RWPE2 (cell line): Measurements from ENCODE around the gene DGKI.

ENCODE experiments used
- ATAC-seq: fragments of 200-7000 bp; cut with Tn5 transposase; 3 replicates; pipeline ENCODE4 v1.9.1; 2021; ENCODE audit warnings: low read depth
- DNase-seq: peaks from one replicate; pipeline ENCODE4 v3.0.0-alpha.2; 2020; ENCODE audit warnings: low spot score
- H3K27ac ChIP-seq: fragments of 450-650 bp; 2 replicates; pipeline ENCODE4 v1.5.1; 2017; ENCODE audit warnings: mild to moderate bottlenecking; ENCODE audit not compliant: poor library complexity, severe bottlenecking
- H3K27me3 ChIP-seq: fragments of 250-450 bp; sonication (Bioruptor Pico); 2 replicates; pipeline ENCODE4 v1.5.1; 2021; ENCODE audit warnings: mild to moderate bottlenecking, moderate library complexity; ENCODE audit not compliant: insufficient read depth, poor library complexity, severe bottlenecking
- H3K36me3 ChIP-seq: fragments of 250-450 bp; sonication (Bioruptor Pico); 2 replicates; pipeline ENCODE4 v1.5.1; 2020; ENCODE audit warnings: low read depth, mild to moderate bottlenecking, moderate library complexity
- H3K4me1 ChIP-seq: fragments of 250-450 bp; sonication (Bioruptor Pico); 2 replicates; pipeline ENCODE4 v1.5.1; 2021; ENCODE audit warnings: mild to moderate bottlenecking, moderate library complexity; ENCODE audit not compliant: insufficient read depth, poor library complexity, severe bottlenecking
- H3K4me3 ChIP-seq: fragments of 250-450 bp; sonication (Bioruptor Pico); 2 replicates; pipeline ENCODE4 v1.5.1; 2021; ENCODE audit warnings: mild to moderate bottlenecking, moderate library complexity; ENCODE audit not compliant: severe bottlenecking
- H3K9me3 ChIP-seq: fragments of 250-450 bp; sonication (Bioruptor Pico); 2 replicates; pipeline ENCODE4 v1.5.1; 2021; ENCODE audit warnings: mild to moderate bottlenecking, moderate library complexity; ENCODE audit not compliant: severe bottlenecking
- TF ChIP-seq, protein P1 (sequence below): fragments of 450-650 bp; IDR thresholded peaks from one replicate; pipeline ENCODE4 v1.5.1; 2017; ENCODE audit warnings: mild to moderate bottlenecking, moderate library complexity; ENCODE audit not compliant: poor library complexity, severe bottlenecking

DGKI gene

DNA sequence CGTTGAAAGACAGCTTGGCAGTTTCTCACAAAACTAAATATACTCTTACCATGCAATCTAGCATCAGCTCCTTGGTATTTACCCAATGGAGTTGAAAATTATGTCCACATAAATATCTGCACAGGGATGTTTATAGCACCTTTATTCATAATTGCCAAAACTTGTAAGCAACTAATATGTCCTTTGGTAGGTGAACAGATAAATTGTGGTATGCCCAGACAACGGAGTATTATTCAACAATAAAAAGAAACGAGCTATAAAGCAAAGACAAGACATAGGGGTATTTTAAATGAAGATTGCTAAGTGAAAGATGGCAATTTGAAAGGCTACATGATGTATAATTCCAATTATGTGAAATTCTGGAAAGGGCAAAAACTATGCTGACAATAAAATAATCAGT, 340.7 kb downstream of the DGKI start:
- ATAC-seq (no peak), DNase-seq (no peak)
- Histone ChIP-seq H3K4me3 (no peak overlapping the region), H3K4me1 (peaks cover 9% of the 10 kb centered on the region), H3K27ac (no peak overlapping the region), H3K27me3 (no peaks in the 10 kb centered on the region), H3K9me3 (no peaks in the 10 kb centered on the region), H3K36me3 (no peaks in the 10 kb centered on the region)
- TF ChIP-seq, protein P1, sequence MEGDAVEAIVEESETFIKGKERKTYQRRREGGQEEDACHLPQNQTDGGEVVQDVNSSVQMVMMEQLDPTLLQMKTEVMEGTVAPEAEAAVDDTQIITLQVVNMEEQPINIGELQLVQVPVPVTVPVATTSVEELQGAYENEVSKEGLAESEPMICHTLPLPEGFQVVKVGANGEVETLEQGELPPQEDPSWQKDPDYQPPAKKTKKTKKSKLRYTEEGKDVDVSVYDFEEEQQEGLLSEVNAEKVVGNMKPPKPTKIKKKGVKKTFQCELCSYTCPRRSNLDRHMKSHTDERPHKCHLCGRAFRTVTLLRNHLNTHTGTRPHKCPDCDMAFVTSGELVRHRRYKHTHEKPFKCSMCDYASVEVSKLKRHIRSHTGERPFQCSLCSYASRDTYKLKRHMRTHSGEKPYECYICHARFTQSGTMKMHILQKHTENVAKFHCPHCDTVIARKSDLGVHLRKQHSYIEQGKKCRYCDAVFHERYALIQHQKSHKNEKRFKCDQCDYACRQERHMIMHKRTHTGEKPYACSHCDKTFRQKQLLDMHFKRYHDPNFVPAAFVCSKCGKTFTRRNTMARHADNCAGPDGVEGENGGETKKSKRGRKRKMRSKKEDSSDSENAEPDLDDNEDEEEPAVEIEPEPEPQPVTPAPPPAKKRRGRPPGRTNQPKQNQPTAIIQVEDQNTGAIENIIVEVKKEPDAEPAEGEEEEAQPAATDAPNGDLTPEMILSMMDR = no peak

DNA sequence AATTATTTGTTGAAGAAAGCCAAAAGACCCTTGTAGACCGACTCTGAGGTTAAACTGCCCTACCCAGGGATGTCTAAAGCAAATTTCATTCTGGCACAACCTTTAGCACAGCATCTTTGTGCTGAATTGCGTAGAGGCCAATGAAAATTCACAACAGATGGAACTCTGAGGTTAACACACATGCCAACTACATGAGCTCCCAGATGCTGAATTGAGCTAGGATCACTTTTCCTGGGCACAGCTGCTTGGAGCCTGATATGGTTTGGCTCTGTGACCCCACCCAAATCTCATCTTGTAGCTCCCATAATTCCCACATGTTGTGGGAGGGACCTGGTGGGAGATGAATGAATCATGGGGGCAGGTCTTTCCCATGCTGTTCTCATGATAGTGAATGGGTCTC, 345.2 kb downstream of the DGKI start:
- no peak for ATAC-seq
- TF ChIP-seq, protein P1 = no peak
- Histone ChIP-seq H3K9me3 (no peaks in the 10 kb centered on the region), H3K27me3 (no peaks in the 10 kb centered on the region), H3K36me3 (no peaks in the 10 kb centered on the region), H3K27ac (no peak overlapping the region), H3K4me3 (no peak overlapping the region), H3K4me1 (no peaks in the 10 kb centered on the region)
- DNase-seq = no peak

DNA sequence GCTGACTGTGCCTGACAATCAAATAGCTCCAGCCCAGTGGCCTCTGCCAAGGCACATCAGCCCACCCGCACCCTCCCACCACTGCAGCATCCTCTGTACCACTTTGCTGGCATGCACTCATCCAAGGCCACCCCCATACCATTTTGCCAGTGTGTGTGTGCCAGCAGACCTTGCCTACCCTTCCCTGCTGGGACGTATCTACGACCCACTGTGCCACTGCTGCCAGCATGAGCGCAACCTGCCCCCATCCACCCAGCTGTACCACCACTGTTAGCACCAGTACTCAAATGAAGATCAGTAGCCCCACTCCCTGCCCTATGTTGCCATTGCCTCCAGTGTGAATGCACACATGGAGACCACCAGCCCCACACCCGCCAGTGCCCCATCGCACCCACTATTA, 353.9 kb downstream of the DGKI start:
- Histone ChIP-seq H3K9me3 (no peaks in the 10 kb centered on the region), H3K27me3 (no peaks in the 10 kb centered on the region), H3K4me3 (no peak overlapping the region), H3K27ac (no peak overlapping the region), H3K36me3 (no peaks in the 10 kb centered on the region), H3K4me1 (no peaks in the 10 kb centered on the region)
- TF ChIP-seq, protein P1 = no peak
- no peak for ATAC-seq
- no peak for DNase-seq

DNA sequence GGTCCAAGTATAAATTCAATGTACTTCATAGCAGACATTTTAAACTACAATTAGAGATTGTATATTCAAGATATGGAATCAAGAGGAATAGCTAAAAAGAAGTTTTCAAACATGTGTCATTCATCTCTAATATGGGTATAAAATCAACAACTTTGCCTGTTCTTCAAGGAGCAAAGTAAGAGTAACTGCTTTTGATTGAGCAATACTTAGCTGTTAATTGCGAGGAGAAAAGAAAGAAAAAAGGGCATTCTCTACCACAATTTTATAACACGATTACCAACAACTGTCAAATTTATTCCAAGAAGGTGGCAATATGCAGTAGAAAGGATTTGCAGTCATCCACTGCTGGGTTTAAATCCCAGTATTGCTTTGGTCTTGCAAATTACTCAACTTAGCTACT, 356.9 kb downstream of the DGKI start:
- H3K27ac ChIP-seq = no peak overlapping the region
- H3K4me1 ChIP-seq = no peaks in the 10 kb centered on the region
- DNase-seq (no peak), ATAC-seq (no peak)
- no peaks in the 10 kb centered on the region for H3K36me3 ChIP-seq
- H3K9me3 ChIP-seq = no peaks in the 10 kb centered on the region
- TF ChIP-seq, protein P1 = no peak
- peaks cover 4% of the 10 kb centered on the region for H3K27me3 ChIP-seq
- H3K4me3 ChIP-seq = no peak overlapping the region

DNA sequence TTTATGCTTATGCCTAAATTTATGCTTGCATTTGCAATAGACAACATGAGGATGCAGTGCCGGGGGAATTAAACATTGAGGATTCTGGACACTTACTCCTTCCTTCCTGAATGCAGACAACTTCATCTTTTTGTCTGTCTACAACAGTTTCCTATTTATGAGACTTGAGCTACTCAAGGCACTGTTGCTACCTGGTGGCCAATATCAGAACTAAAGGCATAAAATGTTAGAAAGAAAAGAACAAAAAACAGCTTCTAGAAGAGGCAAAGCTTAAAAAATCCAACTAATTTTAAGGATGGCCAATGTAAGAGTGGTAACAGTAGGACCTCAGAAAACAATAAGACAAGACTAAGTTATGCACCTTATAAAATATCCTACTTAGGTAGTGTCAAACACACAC, 358.7 kb downstream of the DGKI start:
- H3K27ac ChIP-seq = no peak overlapping the region
- no peak for ATAC-seq
- TF ChIP-seq, protein P1 = peak; percentile 21
- H3K36me3 ChIP-seq = no peaks in the 10 kb centered on the region
- no peak for DNase-seq
- H3K9me3 ChIP-seq = no peaks in the 10 kb centered on the region
- no peak overlapping the region for H3K4me3 ChIP-seq
- H3K4me1 ChIP-seq = no peaks in the 10 kb centered on the region
- H3K27me3 ChIP-seq = peaks cover 4% of the 10 kb centered on the region
